ENCODE data around the gene SIRT1. TPM values are rescaled to one million over a fixed set of nuclear protein-coding genes. Genes with fewer than 3 reads are reported as not detected.

Gene SIRT1
- total RNA-seq, 1 donor from 2014 or later: 17.3 TPM

- H3K27me3 Mint-ChIP-seq (ENCODE audit: unreplicated experiment): no peaks in the 10 kb centered on the region
- TF ChIP-seq CTCF (IDR thresholded peaks at IDR 0.05; ENCODE audit: unreplicated experiment): no peak
- peaks cover 10% of the 10 kb centered on the region for H3K36me3 Mint-ChIP-seq (ENCODE audit: low read depth, unreplicated experiment)
- DNase-seq (ENCODE audit: low spot score): no peak
- peak overlapping the region; percentile 76 for H3K27ac Mint-ChIP-seq (ENCODE audit: unreplicated experiment)
- H3K9me3 Mint-ChIP-seq (ENCODE audit: unreplicated experiment): no peaks in the 10 kb centered on the region
- peaks cover 24% of the 10 kb centered on the region for H3K4me1 Mint-ChIP-seq (ENCODE audit: unreplicated experiment)
- H3K4me3 Mint-ChIP-seq (ENCODE audit: unreplicated experiment): no peak overlapping the region
These were observed 49.9 kb downstream of the SIRT1 start for GRCh38 chr10:67934336-67934735.

GRCh38 chr10:67935223-67935622 is 50.8 kb downstream of the SIRT1 start:
- Mint-ChIP-seq H3K36me3 (ENCODE audit: low read depth, unreplicated experiment) (peaks cover 10% of the 10 kb centered on the region), H3K27me3 (ENCODE audit: unreplicated experiment) (no peaks in the 10 kb centered on the region), H3K27ac (ENCODE audit: unreplicated experiment) (peak overlapping the region; percentile 76), H3K4me3 (ENCODE audit: unreplicated experiment) (no peak overlapping the region), H3K9me3 (ENCODE audit: unreplicated experiment) (no peaks in the 10 kb centered on the region), H3K4me1 (ENCODE audit: unreplicated experiment) (peaks cover 24% of the 10 kb centered on the region)
- no peak for TF ChIP-seq CTCF (IDR thresholded peaks at IDR 0.05; ENCODE audit: unreplicated experiment)
- DNase-seq (ENCODE audit: low spot score): no peak

GRCh38 chr10:67936416-67936815 is 52.0 kb downstream of the SIRT1 start:
- TF ChIP-seq CTCF (IDR thresholded peaks at IDR 0.05; ENCODE audit: unreplicated experiment): no peak
- Mint-ChIP-seq H3K27ac (ENCODE audit: unreplicated experiment) (no peak overlapping the region), H3K36me3 (ENCODE audit: low read depth, unreplicated experiment) (peaks cover 10% of the 10 kb centered on the region), H3K27me3 (ENCODE audit: unreplicated experiment) (no peaks in the 10 kb centered on the region), H3K9me3 (ENCODE audit: unreplicated experiment) (no peaks in the 10 kb centered on the region), H3K4me1 (ENCODE audit: unreplicated experiment) (peaks cover 24% of the 10 kb centered on the region), H3K4me3 (ENCODE audit: unreplicated experiment) (no peak overlapping the region)
- no peak for DNase-seq (ENCODE audit: low spot score)

GRCh38 chr10:67943917-67944316 is 59.5 kb downstream of the SIRT1 start:
- peaks cover 3% of the 10 kb centered on the region for H3K27me3 Mint-ChIP-seq (ENCODE audit: unreplicated experiment)
- H3K27ac Mint-ChIP-seq (ENCODE audit: unreplicated experiment): no peak overlapping the region
- H3K36me3 Mint-ChIP-seq (ENCODE audit: low read depth, unreplicated experiment): peaks cover 29% of the 10 kb centered on the region
- no peak for TF ChIP-seq CTCF (IDR thresholded peaks at IDR 0.05; ENCODE audit: unreplicated experiment)
- peaks cover 12% of the 10 kb centered on the region for H3K4me1 Mint-ChIP-seq (ENCODE audit: unreplicated experiment)
- H3K9me3 Mint-ChIP-seq (ENCODE audit: unreplicated experiment): no peaks in the 10 kb centered on the region
- H3K4me3 Mint-ChIP-seq (ENCODE audit: unreplicated experiment): no peak overlapping the region
- DNase-seq (ENCODE audit: low spot score): no peak

- H3K27me3 Mint-ChIP-seq (ENCODE audit: unreplicated experiment): no peaks in the 10 kb centered on the region
- no peak overlapping the region for H3K27ac Mint-ChIP-seq (ENCODE audit: unreplicated experiment)
- no peaks in the 10 kb centered on the region for H3K9me3 Mint-ChIP-seq (ENCODE audit: unreplicated experiment)
- no peak overlapping the region for H3K4me3 Mint-ChIP-seq (ENCODE audit: unreplicated experiment)
- TF ChIP-seq CTCF (IDR thresholded peaks at IDR 0.05; ENCODE audit: unreplicated experiment): no peak
- DNase-seq (ENCODE audit: low spot score): no peak
- peaks cover 10% of the 10 kb centered on the region for H3K36me3 Mint-ChIP-seq (ENCODE audit: low read depth, unreplicated experiment)
- peaks cover 7% of the 10 kb centered on the region for H3K4me1 Mint-ChIP-seq (ENCODE audit: unreplicated experiment)
These were observed 71.2 kb downstream of the SIRT1 start for GRCh38 chr10:67955614-67956013.

Measured in endothelial cell (in vitro differentiated cells).